Naive B cell (primary cell): ENCODE data around the gene ZBTB9. TPM values are rescaled to one million over a fixed set of nuclear protein-coding genes. Genes with fewer than 3 reads are reported as not detected.

ENCODE experiments used
- ATAC-seq, 2 donors: fragments of 150-1000 bp; cut with Tn5 transposase; 2 replicates each; pipeline ENCODE4 v1.10.0; 2021; ENCODE audit warnings: low read depth in 2 of 2, mild to moderate bottlenecking in 2 of 2, moderate library complexity in 2 of 2
- DNase-seq: peaks from one replicate; pipeline ENCODE4 v3.0.0; 2022
- H3K27ac Mint-ChIP-seq, 6 donors: one replicate each; pipeline ENCODE4 v1.8.0; 2020 to 2022; ENCODE audit warnings: mild to moderate bottlenecking in 6 of 6, mixed read lengths in 6 of 6, moderate library complexity in 5 of 6, inconsistent platforms in 2 of 6
- H3K27me3 Mint-ChIP-seq, 3 donors: one replicate each; pipeline ENCODE4 v1.8.0; 2021 to 2022; ENCODE audit warnings: mixed read lengths in 3 of 3, mild to moderate bottlenecking in 1 of 3
- H3K36me3 Mint-ChIP-seq, 2 donors: one replicate each; pipeline ENCODE4 v1.8.0; 2020 to 2022; ENCODE audit warnings: mixed read lengths in 2 of 2, inconsistent platforms in 1 of 2, mild to moderate bottlenecking in 1 of 2
- H3K4me1 Mint-ChIP-seq, 3 donors: one replicate each; pipeline ENCODE4 v1.8.0; 2020 to 2022; ENCODE audit warnings: mixed read lengths in 3 of 3, inconsistent platforms in 1 of 3, mild to moderate bottlenecking in 1 of 3, moderate library complexity in 1 of 3
- H3K4me3 Mint-ChIP-seq, 8 donors: one replicate each; pipeline ENCODE4 v1.8.0; 2020 to 2022; ENCODE audit warnings: mild to moderate bottlenecking in 8 of 8, mixed read lengths in 8 of 8, moderate library complexity in 8 of 8, inconsistent platforms in 2 of 8
- H3K9me3 Mint-ChIP-seq, 7 donors: one replicate each; pipeline ENCODE4 v1.8.0; 2020 to 2022; ENCODE audit warnings: mixed read lengths in 7 of 7, mild to moderate bottlenecking in 5 of 7, inconsistent platforms in 2 of 7, moderate library complexity in 1 of 7
- polyA plus RNA-seq, 6 donors: library from polyadenylated mRNA; unstranded; fragments of 300-500 nt; fragmentation: Illumina TruSeq; gene quantifications; one replicate each; pipeline ENCODE4 v1.2.3, GENCODE V29; 2021; ENCODE audit warnings: low read depth in 6 of 6

The ZBTB9 gene
- polyA plus RNA-seq, 6 donors from 2014 or later = 4.8 to 9.7 (median 7.0) TPM

DNA sequence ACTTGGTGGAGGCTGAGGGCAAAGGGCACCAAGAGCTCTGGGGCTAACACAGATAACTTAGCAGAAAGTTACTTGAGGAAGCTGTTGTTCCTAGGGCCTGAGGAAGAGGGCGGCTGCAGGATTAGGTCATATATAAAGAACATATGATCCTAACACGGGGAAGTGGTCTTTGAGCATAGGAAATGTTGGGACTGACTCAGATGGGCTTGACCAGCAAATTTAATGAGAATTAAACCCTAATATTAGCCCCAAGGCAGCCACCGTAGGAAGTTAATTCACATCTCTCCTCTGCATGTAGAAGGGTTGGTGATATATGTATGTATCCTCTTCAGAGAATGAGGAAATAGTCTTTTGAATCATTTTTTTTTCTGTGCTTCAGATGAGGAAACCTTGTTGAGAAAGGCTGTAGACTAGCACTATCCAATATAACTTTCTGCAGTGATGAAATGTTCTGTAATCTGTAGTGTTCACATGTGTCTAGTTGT, 9.2 kb upstream of the ZBTB9 start:
- Mint-ChIP-seq H3K36me3 (peaks cover 0 to 40% of the 10 kb centered on the region in 2 donors), H3K27me3 (no peaks in the 10 kb centered on the region), H3K4me1 (peaks cover 3 to 33% (median 30%) of the 10 kb centered on the region in 3 donors), H3K27ac (peak overlapping the region in 2 of 6 donors; percentile 65 to 77), H3K9me3 (no peaks in the 10 kb centered on the region), H3K4me3 (no peak overlapping the region)
- ATAC-seq = no peak
- no peak for DNase-seq

DNA sequence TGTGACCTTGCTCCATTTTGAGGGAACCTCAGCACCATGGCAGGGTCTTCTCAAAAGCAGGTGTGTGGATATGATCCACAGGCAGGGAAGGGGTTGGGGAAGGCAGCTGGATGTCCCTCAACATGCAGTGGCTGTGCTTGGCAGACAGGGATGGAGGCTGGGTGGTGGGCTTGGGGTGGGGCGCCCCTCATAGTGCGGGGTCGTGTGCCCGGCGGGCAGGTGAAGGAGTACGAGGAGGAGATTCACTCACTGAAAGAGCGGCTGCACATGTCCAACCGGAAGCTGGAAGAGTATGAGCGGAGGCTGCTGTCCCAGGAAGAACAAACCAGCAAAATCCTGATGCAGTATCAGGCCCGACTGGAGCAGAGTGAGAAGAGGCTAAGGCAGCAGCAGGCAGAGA, 8.0 kb upstream of the ZBTB9 start:
- ATAC-seq (no peak), DNase-seq (no peak)
- no peaks in the 10 kb centered on the region for H3K9me3 Mint-ChIP-seq
- peak overlapping the region in 1 of 6 donors; percentile 50 for H3K27ac Mint-ChIP-seq
- H3K4me1 Mint-ChIP-seq = peaks cover 3 to 33% (median 27%) of the 10 kb centered on the region in 3 donors
- no peaks in the 10 kb centered on the region for H3K27me3 Mint-ChIP-seq
- H3K4me3 Mint-ChIP-seq = peak overlapping the region in 1 of 8 donors; percentile 49
- peaks cover 0 to 40% of the 10 kb centered on the region in 2 donors for H3K36me3 Mint-ChIP-seq

GRCh38 chr6:33450434-33450833, 3.9 kb upstream of the ZBTB9 start:
- peak overlapping the region in 3 of 6 donors; percentile 45 to 86 (median 72) for H3K27ac Mint-ChIP-seq
- H3K36me3 Mint-ChIP-seq = peaks cover 0 to 29% of the 10 kb centered on the region in 2 donors
- H3K4me1 Mint-ChIP-seq = peaks cover 25 to 49% (median 44%) of the 10 kb centered on the region in 3 donors
- no peak for ATAC-seq
- H3K9me3 Mint-ChIP-seq = no peaks in the 10 kb centered on the region
- H3K27me3 Mint-ChIP-seq = no peaks in the 10 kb centered on the region
- DNase-seq = no peak
- H3K4me3 Mint-ChIP-seq = peak overlapping the region in 1 of 8 donors; percentile 78

- Mint-ChIP-seq H3K27me3 (no peaks in the 10 kb centered on the region), H3K4me1 (peaks cover 28 to 51% (median 44%) of the 10 kb centered on the region in 3 donors), H3K9me3 (no peaks in the 10 kb centered on the region), H3K36me3 (peaks cover 0 to 23% of the 10 kb centered on the region in 2 donors), H3K4me3 (peak overlapping the region in 1 of 8 donors; percentile 64), H3K27ac (peak overlapping the region in 2 of 6 donors; percentile 60 to 94)
- DNase-seq (no peak), ATAC-seq (no peak)
Observed at GRCh38 chr6:33451606-33452005, 2.8 kb upstream of the ZBTB9 start.

DNA sequence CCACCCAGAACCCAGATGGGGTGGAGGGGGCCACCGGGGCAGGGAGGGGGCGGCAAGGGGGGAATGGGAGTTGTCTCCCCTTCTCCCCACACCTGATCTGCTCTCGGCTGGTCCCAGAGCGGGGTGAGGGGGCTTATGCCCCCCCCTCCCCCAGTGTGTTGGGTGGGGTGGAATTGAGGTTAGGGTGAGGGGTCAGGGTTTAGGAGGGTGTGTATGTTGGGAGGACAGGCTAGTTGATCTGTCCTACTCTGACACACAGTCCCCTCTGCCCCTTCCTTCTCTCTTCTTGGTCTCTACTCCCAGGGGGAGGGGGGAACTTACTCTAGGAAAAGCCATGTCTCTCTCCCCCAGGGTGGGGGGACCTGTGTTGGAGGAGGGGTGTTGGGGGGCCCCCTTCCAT, 1.9 kb upstream of the ZBTB9 start:
- H3K27ac Mint-ChIP-seq = peak overlapping the region in 4 of 6 donors; percentile 44 to 94 (median 86)
- peaks cover 33 to 50% (median 44%) of the 10 kb centered on the region in 3 donors for H3K4me1 Mint-ChIP-seq
- DNase-seq = no peak
- no peak for ATAC-seq
- H3K36me3 Mint-ChIP-seq = peaks cover 4 to 19% of the 10 kb centered on the region in 2 donors
- H3K9me3 Mint-ChIP-seq = no peaks in the 10 kb centered on the region
- H3K4me3 Mint-ChIP-seq = peak overlapping the region in 2 of 8 donors; percentile 32 to 56
- no peaks in the 10 kb centered on the region for H3K27me3 Mint-ChIP-seq

- Mint-ChIP-seq H3K4me1 (peaks cover 33 to 42% (median 38%) of the 10 kb centered on the region in 3 donors), H3K4me3 (peak overlapping the region; percentile 92 to 98 (median 97)), H3K36me3 (peaks cover 4 to 9% of the 10 kb centered on the region in 2 donors), H3K27me3 (no peaks in the 10 kb centered on the region), H3K27ac (peak overlapping the region; percentile 94 to 97 (median 94)), H3K9me3 (no peaks in the 10 kb centered on the region)
- ATAC-seq = no peak
- no peak for DNase-seq
Observed at GRCh38 chr6:33453393-33454008, 875 bp upstream of the ZBTB9 start.

DNA sequence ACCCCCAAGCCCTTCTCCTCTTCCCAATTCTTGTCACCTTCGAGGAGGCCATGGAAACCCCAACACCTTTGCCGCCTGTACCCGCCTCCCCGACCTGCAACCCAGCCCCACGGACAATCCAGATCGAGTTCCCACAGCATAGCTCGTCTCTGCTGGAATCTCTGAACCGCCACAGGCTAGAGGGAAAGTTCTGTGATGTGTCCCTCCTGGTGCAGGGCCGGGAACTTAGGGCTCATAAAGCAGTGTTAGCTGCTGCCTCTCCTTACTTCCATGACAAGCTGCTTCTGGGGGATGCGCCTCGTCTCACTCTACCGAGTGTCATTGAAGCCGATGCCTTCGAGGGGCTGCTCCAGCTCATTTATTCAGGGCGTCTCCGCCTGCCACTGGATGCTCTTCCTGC, 675 bp downstream of the ZBTB9 start:
- ATAC-seq = no peak
- Mint-ChIP-seq H3K36me3 (peaks cover 0 to 4% of the 10 kb centered on the region in 2 donors), H3K9me3 (no peaks in the 10 kb centered on the region), H3K27ac (peak overlapping the region; percentile 93 to 97 (median 94)), H3K4me3 (peak overlapping the region; percentile 92 to 98 (median 97)), H3K27me3 (no peaks in the 10 kb centered on the region), H3K4me1 (peaks cover 31 to 38% (median 33%) of the 10 kb centered on the region in 3 donors)
- DNase-seq = no peak

GRCh38 chr6:33456156-33456555, 1.8 kb downstream of the ZBTB9 start:
- Mint-ChIP-seq H3K27ac (peak overlapping the region in 1 of 6 donors; percentile 94), H3K27me3 (no peaks in the 10 kb centered on the region), H3K36me3 (peaks cover 0 to 4% of the 10 kb centered on the region in 2 donors), H3K9me3 (no peaks in the 10 kb centered on the region), H3K4me1 (peaks cover 27 to 38% (median 33%) of the 10 kb centered on the region in 3 donors), H3K4me3 (peak overlapping the region in 7 of 8 donors; percentile 16 to 97 (median 76))
- no peak for ATAC-seq
- no peak for DNase-seq

DNA sequence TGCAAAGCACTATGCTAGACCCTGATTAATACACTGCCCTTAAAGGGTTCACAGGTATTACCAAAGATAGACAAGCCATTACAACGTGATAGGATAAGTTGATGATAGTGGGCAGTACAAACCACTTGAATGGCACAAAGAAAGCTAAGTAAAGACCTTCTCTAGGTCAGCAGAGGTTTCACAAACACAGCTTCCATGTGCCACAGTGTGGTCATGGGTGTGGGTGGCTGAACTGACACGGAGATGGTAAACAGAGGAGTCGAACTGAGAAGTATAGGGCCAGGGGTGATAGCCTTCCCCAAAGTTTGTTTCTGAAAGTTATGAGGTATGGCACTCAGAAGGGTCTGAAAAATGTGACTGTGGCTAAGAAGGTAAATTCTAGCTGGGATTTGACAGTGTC, 4.3 kb downstream of the ZBTB9 start:
- H3K27ac Mint-ChIP-seq = no peak overlapping the region
- no peak for ATAC-seq
- peaks cover 0 to 14% (median 6%) of the 10 kb centered on the region in 3 donors for H3K27me3 Mint-ChIP-seq

DNA sequence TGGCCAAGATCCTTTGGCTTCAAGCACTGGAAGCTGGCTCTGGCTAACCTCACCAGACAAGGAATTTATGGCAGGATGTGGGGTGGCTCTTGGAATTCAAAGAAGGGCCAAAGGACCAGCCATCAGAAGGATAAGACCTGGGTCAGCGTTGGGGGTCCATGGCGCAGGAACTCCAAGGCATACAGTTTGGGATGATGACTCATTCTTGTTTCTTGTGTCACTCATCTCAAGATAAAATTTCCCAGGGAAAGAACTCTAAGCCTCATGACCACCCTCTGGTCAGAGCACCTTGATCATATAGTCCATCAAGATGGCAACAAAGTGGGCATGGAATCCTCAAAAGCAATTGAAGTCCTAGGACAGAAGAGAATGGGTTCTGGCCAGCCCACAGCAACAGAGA, 4.8 kb downstream of the ZBTB9 start:
- peaks cover 0 to 2% (median 0%) of the 10 kb centered on the region in 7 donors for H3K9me3 Mint-ChIP-seq
- H3K27ac Mint-ChIP-seq = no peak overlapping the region
- H3K4me3 Mint-ChIP-seq = no peak overlapping the region
- H3K36me3 Mint-ChIP-seq = peaks cover 0 to 4% of the 10 kb centered on the region in 2 donors
- DNase-seq (no peak), ATAC-seq (no peak)
- H3K4me1 Mint-ChIP-seq = peaks cover 14 to 22% (median 19%) of the 10 kb centered on the region in 3 donors
- peaks cover 0 to 17% (median 10%) of the 10 kb centered on the region in 3 donors for H3K27me3 Mint-ChIP-seq

More for the DNA sequence above, 4.3 kb downstream of the ZBTB9 start:
- no peak for DNase-seq
- Mint-ChIP-seq H3K9me3 (peaks cover 0 to 2% (median 0%) of the 10 kb centered on the region in 7 donors), H3K4me3 (no peak overlapping the region), H3K4me1 (peaks cover 16 to 26% (median 23%) of the 10 kb centered on the region in 3 donors), H3K36me3 (peaks cover 0 to 4% of the 10 kb centered on the region in 2 donors)

DNA sequence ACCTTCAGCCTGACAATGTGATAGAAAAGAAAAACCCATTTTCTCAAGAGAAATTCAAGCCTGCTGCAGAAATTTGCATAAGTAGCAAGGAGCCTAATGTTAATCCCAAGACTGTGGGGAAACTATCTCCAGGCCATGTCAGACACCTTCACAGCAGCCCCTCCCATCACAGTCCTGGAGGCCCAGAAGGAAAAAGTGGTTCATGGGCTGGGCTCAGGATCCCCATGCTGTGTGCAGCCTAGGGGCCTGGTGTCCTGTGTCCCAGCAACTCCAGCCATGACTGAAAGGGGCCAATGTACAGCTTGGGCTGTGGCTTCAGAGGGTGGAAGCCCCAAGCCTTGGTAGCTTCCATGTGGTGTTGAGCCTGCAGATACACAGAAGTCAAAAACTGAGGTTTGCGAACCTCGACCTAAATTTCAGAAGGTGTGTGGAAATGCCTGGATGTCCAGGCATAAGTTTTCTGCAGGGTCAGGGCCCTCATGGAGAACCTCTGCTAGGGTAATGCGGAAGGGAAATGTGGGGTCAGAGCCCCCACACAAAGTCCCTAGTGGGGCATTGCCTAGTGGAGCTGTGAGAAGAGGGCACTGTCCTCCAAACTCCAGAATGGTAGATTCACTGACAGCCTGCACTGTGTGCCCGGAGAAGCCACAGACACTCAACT, 11.8 kb downstream of the ZBTB9 start:
- H3K27ac Mint-ChIP-seq = no peak overlapping the region
- ATAC-seq (no peak), DNase-seq (no peak)
- H3K9me3 Mint-ChIP-seq = peaks cover 0 to 2% (median 0%) of the 10 kb centered on the region in 7 donors
- peaks cover 5 to 17% (median 10%) of the 10 kb centered on the region in 3 donors for H3K27me3 Mint-ChIP-seq
- no peaks in the 10 kb centered on the region for H3K36me3 Mint-ChIP-seq
- H3K4me3 Mint-ChIP-seq = no peak overlapping the region
- no peaks in the 10 kb centered on the region for H3K4me1 Mint-ChIP-seq

DNA sequence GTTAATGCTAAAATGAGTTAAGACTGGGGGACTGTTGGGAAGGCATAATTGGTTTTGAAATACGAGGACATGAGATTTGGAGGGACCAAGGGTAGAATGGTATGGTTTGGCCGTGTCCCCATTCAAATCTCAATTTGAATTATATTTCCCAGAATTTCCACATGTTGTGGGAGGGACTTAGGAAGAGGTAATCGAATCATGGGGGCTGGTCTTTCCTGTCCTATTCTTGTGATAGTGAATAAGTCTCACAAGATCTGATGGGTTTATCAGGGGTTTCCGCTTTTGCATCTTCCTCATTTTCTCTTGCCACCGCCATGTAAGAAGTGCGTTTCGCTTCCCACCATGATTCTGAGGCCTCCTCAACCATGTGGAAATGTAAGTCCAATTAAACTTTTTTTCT, 12.7 kb downstream of the ZBTB9 start:
- ATAC-seq (no peak), DNase-seq (no peak)
- Mint-ChIP-seq H3K9me3 (peaks cover 0 to 2% (median 0%) of the 10 kb centered on the region in 7 donors), H3K4me3 (no peak overlapping the region), H3K36me3 (no peaks in the 10 kb centered on the region), H3K4me1 (no peaks in the 10 kb centered on the region), H3K27ac (peak overlapping the region in 1 of 6 donors; percentile 5), H3K27me3 (peaks cover 5 to 12% (median 10%) of the 10 kb centered on the region in 3 donors)

DNA sequence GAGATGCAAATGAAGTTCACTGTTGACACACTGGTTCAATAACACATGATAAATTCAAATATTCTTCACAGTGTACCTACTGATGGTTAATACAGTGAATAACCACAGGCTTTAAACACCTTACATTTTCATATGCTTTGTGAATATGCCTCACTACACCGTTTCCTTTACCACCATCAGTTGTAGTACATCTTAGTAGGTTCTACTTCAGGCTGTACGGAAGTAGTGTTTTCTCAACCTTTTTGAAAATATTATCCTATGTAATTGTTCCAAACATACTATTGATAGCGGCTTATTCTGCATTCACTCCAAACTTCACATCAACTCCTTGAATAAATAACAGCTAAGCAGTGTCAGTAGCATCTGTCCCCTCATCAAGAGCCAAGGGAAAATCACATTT, 15.3 kb downstream of the ZBTB9 start:
- no peak for ATAC-seq
- no peak for DNase-seq
- H3K4me3 Mint-ChIP-seq = no peak overlapping the region
- peaks cover 0 to 5% (median 0%) of the 10 kb centered on the region in 3 donors for H3K27me3 Mint-ChIP-seq
- no peaks in the 10 kb centered on the region for H3K36me3 Mint-ChIP-seq
- H3K4me1 Mint-ChIP-seq = no peaks in the 10 kb centered on the region
- peaks cover 0 to 2% (median 0%) of the 10 kb centered on the region in 7 donors for H3K9me3 Mint-ChIP-seq
- no peak overlapping the region for H3K27ac Mint-ChIP-seq
